ENCODE data around the gene FBXO30. TPM values are rescaled to one million over a fixed set of nuclear protein-coding genes. Genes with fewer than 3 reads are reported as not detected.

Gene FBXO30, protein sequence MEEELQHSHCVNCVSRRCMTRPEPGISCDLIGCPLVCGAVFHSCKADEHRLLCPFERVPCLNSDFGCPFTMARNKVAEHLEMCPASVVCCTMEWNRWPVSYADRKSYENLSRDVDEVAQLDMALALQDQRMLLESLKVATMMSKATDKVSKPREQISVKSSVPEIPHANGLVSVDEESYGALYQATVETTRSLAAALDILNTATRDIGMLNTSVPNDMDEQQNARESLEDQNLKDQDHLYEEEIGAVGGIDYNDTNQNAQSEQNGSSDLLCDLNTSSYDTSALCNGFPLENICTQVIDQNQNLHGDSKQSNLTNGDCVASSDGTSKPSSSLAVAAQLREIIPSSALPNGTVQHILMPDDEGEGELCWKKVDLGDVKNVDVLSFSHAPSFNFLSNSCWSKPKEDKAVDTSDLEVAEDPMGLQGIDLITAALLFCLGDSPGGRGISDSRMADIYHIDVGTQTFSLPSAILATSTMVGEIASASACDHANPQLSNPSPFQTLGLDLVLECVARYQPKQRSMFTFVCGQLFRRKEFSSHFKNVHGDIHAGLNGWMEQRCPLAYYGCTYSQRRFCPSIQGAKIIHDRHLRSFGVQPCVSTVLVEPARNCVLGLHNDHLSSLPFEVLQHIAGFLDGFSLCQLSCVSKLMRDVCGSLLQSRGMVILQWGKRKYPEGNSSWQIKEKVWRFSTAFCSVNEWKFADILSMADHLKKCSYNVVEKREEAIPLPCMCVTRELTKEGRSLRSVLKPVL
- total RNA-seq (2014; rRNA removed; shearing (Covaris generic)) = 3.3 and 5.5 TPM in 2 replicates

DNA sequence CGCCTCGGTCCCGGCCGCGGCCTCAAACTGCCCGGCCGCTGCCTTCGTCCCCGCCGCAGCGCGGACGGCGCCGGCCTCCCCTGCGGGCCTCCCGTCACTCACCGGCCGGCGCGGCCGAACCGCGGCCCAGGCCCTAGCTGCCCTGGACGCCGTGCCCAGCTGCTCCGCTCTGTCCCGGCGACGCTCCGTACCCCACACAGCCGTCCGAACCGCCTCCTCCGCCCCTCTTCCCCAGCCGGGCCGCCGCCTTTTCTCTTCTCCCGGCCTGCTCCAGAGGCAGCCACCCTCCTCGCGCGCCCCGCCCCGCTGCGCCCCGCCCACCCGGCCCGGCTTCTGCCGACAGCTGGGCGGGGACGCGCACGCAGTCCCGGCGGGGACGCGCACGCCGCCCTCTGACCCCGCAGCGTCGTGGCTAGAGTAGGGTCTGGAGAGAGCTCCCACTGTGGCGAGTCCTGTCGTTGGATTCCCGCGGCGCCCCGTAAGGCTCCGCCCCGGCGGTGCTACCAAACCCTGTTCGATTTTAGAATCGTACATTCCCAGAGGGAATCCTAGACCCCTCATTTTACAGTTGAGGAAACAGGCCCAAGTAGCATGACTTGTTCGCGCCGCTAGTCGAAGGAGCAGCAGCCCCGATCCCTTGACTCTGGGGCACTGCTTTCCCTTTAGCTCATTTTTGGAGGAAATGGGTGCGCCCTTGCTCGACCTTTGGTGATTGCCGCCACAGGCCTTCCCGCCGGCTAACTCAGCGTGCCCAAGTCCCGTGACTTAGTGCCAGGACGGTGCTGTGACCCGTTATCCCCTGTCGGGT is at the start of gene FBXO30:
FBXO30 (minus strand) TSS at position 295 of the 808 bp plus-strand sequence. CDS start 8,390 bp downstream, outside the sequence.
- DNase-seq (ENCODE audit: low spot score) = peak; percentile 66

DNA sequence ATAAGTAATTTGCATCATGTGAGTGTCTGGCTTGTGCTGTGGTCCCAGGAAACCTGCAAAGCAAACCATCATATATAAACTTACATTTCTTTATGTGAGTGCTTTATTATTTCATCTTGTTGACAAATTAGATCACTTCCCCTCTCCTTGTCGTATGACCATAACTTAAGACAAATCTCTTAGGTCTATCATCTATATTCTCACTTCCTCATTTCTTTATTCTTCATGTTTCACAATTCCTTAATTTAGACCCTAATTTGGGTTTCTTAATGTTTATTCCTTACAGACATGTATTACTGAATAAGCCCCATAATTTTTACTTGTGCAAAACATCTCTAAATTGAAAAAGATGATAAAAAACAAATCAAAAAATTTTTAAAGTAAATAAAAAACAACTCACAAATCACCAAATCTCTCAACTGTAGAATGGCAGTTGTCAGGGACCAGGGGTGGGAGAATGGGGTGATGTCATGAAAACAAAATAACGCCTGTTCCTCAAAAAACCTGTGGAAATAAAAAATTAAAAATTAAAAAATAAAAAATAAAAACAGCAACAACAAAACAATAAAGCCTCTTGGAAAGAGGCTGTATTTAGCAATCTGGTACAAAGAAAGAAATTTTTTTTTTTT is 49.5 kb upstream of the FBXO30 start:
- no peak for DNase-seq (ENCODE audit: low spot score)

DNA sequence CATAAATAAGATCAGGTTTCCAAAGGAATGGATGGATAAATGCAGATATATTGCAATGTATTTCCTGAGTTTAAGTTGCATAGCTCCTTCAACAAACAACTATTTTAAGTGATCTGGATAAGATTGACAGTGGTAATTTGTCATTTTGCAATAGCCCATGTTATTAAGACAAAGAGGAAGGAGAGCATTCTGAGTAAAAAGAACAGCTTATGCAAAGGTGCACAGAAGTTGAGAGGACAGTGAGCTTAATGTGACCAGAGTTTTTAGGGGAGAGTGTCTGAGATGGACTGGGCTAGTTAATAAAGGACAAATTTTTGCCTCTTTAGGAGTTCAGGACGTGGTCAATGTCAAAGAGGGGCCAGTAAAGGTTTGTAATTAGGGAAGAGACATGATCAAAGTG is 48.8 kb upstream of the FBXO30 start:
- DNase-seq (ENCODE audit: low spot score) = no peak

DNA sequence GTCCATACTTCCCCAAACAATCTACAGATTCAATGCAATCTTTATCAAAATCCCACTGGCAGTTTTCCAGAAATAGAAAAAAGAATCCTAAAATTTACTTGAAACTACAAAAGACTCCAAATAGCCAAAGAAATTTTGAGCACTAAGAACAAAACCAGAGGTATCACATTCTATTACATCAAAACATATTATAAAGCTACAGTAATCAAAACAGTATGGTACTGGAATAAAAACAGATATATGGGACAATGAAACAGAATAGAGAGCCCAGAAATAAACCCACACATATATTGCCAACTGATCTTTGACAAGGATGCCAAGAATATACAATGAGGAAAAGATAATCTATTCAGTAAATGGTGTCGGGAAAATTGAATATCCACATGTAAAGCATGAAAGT is 46.0 kb upstream of the FBXO30 start:
- no peak for DNase-seq (ENCODE audit: low spot score)

DNA sequence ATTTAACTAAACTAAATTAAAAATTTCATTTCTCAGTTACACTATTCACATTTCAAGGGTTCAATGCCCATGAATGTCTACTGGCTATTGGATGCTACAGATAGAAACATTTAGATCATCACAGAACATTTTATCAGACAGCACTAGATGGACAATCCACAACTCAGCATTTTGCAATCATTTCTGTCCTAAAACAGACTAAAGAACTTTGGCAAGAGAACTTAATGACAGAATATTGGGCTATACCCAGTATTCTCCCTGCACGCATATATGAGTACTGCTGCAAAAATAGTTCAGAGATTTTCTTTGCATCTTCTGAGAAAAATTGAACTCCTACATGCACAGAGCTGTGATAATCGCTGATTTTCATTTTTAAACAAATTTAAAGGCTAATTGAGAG is 36.1 kb upstream of the FBXO30 start:
- no peak for DNase-seq (ENCODE audit: low spot score)

DNA sequence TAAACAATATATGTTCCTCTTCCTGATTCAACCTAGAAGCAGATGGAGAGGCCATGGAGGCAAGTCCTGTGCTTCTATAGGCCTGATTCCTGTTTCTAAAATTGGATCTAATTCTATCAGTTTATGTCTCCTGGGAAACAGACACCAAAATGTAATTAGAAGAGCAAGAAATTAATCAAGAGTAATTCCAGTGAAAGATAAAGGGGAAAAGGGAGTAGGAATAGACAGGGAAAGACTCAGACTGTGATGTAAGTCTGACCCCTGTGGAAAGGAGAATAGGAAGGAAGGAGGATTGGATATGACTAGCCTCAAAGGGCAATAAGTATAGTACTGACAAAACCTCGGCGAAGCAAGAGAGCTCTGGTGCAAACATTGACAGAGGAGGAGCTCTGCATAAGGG is 33.9 kb upstream of the FBXO30 start:
- no peak for DNase-seq (ENCODE audit: low spot score)

DNA sequence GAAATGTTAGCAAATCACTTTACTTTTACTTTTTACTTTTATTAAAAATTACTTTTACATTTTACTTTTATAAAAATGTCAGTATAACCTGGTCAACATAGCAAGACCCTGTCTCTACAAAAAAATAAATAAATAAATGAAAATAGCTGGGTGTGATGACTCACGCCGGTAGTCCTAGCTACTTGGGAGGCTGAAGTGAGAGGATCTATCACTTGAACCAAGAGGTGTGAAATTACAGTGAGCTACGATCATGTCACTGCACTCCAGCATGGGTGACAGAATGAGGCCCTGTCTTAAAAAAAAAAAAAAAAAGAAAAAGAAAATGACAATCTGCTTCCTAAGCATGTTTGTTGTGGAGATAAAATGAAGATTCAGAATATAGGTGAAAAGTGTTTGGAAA is 31.0 kb upstream of the FBXO30 start:
- no peak for DNase-seq (ENCODE audit: low spot score)

DNA sequence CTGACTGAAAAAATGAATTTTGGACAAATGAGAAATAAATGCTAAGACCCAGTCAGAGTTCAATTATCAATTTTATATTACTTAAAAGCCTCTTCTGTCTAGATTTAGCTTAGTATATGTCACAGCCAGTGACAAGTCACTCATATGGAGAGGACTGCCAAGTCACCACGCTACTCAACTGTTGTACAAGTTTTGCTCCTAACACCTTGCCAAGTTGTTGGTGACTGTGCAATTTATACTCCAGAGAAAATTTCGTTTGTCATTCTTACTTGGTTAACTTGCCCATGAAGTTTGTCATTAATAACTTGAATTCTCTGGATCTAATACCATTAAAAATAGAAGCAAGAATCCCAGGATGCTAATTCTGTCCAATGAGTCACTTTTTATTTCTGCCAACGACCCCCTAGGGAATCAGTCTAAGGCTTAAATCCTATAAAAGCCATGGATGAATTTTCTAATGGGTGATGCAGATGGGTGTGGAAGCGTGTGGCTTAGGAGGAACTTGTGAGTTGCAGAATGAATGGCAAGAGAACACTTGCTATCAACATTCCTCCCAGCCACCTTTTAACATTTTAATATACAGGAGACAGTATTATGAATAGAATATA is 30.4 kb upstream of the FBXO30 start:
- no peak for DNase-seq (ENCODE audit: low spot score)

DNA sequence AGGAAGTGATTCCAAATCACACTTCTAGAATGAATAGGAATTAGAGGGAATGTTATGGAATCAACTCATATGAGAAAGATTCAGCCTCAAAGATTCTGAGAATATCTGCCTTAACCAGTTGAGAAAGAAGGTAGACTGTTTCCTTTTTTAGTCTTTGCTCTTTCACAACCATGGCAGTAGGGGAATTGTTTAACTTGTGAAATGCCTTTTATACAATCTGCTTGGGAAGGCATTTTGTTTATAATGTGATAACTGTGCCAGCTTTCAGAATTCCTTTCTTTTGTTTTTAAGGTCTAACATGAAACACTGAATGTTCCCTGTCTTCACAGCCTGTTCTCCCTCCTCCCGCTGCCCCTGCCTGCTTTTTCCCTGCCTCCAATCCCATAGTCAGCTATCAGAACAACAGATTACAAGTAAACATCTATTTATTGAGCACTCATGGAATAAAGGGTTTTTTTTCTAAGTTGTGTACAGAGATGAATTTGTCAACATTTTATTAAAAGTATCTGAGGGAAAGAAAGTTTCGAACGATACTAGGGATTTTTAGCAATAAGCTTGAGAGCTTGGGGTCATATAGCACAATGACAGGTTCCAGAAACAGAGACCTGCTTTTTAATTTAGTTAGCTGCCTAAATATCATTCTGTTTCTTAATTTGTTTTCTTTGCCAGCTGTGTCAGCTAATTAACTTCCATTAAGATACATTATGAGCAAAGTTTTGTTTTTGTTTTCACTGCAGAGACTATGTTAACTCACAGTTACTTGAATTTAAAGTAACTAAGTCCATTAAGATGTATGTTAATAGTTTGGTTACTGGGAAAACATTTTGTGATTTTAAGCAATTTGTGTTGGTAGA is 28.3 kb upstream of the FBXO30 start:
- DNase-seq (ENCODE audit: low spot score) = peak; percentile 10

DNA sequence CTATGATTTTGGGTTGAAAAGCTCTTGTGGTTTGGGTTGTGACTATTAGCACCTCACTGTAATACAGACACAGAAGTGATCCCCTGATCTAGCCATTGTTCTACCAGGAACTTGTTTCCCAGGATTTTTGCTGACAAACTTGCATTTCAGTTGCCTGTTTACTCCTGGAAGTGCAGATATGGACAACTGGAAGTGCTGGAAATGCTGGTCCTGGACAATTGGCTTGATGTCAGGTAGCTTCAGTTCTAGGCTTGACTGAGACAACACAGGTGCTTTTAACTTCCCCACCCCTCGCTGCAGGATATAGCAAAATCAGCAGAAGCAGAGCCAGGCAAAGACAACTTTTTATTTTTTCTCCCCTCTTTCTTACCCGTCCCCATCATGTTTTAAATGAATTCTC is 27.1 kb upstream of the FBXO30 start:
- no peak for DNase-seq (ENCODE audit: low spot score)

DNA sequence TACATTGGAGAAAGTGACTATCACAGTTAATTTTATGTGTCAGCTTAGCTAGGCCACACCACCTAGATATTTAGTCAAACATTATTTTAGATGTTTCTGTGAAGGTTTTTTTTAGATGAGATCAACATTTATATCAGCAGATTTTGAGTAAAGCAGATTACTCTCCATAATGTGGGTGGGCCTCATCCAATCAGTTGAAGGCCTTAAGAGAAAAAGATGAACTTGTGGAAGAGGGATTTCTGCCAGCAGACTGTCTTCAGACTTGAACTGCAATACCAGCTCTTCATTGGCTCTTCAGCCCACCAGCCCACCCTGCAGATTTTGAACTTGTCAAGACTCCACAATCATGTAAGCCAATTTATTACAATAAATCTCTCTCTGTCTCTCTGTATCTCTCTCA is 25.1 kb upstream of the FBXO30 start:
- no peak for DNase-seq (ENCODE audit: low spot score)

DNA sequence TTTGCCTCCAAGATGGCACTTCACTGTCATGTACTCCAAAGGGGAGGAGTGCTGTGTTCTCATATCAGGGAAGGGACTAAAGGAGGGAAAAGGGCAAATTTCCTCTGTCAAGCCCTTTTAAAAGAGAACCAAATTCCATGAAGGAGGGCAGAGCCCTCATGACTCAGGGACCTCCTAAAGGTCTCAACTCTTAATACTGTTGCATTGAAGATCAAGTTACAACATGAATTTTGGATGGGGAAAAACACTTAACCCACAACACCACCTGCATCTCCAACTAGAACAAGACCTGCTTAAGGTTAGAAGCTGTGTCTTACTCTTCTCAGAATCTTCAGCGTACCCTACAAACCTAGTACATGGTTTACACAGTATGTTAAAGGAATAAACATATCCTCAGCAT is 23.7 kb upstream of the FBXO30 start:
- no peak for DNase-seq (ENCODE audit: low spot score)

DNA sequence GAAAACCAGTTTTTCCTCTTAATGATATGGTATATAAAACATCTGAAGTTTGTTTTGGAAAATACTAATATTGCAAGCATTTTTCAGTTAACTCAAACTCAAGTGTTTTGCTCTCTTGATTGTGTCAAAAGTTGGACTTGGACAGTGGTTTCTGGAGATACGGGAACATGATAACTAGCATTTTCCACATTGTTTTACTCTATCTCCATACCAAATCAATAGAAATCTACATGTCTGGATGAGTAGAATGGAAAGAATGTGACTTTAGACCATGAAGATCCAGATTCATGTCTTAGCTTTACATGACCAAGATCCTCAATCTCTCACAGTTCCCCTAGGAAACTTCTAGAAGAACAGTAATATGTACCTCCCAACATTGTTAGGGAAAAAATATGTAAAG is 22.2 kb upstream of the FBXO30 start:
- no peak for DNase-seq (ENCODE audit: low spot score)

DNA sequence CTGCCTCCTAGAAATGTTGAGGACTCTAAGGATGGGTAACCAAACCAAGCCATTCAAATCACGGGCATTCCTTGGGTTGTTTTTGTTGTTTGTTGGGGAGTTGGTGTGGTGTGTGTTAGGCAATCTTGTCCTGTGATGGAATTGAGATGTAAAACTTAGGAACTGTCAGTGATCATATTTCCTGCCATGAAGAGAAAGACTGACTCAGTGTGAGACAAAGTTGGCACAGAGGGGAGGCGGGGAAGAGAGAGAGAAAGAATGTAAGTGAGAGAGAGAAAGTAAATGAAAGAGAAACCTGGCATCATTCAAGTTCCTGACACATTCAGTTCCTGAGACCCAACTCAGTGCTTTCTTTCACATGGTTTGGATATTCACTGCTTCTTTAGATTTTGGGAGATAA is 21.6 kb upstream of the FBXO30 start:
- DNase-seq (ENCODE audit: low spot score) = no peak

DNA sequence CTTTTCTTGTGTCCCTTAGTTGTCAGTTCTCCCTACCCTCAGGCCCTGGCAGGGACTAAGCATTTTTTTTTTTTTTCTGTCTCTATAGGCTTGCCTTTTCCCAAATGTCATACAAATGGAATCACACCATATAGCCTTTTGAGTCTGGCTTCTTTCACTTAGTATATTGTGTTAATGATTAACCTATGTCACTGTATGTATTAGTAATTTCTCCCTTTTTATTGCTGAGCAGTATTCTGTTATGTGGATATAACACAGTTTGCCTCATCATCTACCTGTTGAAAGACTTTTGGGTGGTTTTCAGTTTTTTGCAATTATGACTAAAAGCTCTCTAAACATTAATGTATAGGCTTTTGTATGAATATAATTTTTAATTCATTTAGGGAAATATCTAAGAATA is 16.0 kb upstream of the FBXO30 start:
- DNase-seq (ENCODE audit: low spot score) = no peak

DNA sequence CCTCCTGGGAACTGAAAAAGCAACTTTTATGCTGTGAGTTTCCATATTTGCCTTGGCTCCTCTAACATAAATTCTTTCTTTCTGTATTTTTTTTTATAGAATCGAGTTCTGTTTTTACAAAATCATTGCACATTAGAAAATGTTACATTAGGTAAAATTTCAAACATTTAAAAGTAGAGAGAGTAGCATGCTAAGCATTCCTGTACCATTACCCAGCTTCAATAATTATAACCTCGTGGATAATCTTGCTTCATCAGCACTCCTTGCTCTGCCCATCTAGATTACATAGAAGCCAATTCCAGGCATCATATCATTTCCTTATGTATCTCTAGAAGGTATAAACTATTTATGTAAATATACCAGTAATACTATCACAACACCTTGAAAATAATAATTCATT is 15.4 kb upstream of the FBXO30 start:
- no peak for DNase-seq (ENCODE audit: low spot score)

DNA sequence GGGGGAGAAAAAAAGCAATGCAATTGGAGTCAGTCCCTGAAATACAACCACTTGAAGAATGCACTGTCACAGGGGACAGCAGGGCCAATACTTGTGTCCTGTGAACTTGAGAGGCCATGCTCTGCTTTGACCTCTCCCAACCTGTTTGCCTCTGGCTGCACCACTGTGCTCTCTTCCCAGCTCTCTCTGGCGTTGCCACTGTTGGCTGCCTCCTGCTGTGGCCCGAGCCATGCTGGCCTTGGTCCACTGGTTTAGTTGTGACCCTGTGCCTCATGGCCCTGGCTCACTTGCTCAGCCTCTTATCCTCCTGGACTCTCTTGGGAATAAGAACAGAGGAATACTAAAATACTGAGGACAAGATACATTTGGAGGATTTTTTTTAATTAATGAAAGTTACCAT is 14.5 kb upstream of the FBXO30 start:
- DNase-seq (ENCODE audit: low spot score) = no peak

DNA sequence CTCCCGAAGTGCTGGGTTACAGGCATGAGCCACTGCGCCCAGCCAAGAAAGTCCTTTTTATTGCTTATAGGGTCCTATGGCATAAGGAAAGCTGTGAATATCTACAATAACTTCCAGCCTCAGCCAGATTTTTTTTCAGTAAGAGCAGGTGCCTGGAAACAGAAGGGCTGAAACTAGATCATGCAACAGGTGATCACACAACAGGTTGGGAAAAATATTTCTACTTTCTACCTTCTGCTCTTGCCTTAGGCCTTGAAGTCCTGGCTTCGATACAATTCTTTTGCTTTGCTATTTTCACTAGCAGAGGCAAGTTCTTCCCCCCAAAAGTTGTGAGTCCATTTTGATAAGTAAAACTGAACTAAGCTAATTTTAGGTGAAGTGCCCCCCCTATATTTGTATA is 9.7 kb upstream of the FBXO30 start:
- no peak for DNase-seq (ENCODE audit: low spot score)

DNA sequence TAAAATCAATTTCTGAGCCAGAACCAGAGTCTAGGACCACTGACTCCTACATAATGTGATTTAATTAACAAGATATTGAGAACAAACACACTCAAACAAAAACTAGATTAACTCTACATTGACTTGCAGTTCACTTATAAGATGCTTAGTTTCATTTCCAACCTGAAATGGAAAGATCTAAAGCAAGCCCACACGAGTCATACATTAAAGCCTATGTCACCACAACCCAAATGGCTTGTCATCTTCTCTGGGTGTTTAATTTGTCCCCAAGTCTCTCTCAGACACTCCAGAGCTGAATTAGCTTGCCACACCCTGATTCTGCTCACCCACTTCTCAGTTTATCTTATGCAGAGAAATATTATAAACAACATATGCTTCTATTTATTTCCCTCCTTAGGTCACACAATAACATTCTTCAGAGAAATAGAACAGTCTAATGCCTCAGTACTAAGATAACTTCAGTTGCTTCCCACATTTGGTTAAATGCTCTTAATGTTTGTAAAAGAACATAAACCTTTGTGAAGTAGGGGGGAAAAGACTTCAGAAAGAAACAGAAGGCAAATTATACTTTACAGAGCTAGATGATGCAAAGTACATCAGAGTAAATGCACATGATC is 8.8 kb upstream of the FBXO30 start:
- DNase-seq (ENCODE audit: low spot score) = no peak

DNA sequence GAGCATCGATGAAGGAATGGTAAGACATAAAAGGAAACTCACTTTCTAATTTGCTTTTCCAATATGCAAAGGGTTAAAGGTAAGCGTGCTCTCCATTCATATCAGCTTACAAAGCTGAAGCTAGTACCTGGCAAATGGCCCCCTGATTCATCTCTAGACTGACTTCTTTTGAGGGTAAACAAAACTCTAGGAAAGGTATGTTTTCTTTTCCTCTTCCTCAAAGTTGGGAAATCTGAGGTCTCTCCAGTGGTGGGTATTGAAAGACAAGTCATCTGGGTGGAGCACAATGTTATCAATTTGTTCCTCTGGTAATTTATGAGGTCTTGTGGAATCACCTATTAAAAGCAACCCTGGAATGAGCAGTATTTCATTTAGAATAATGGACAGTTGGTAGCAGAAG is 7.9 kb upstream of the FBXO30 start:
- no peak for DNase-seq (ENCODE audit: low spot score)
